ENCODE results near the gene MAP2. TPM values are rescaled to one million over a fixed set of nuclear protein-coding genes. Genes with fewer than 3 reads are reported as not detected.

The MAP2 gene
- total RNA-seq, 1 experiment from 2014 or later = 7.4 TPM

DNA sequence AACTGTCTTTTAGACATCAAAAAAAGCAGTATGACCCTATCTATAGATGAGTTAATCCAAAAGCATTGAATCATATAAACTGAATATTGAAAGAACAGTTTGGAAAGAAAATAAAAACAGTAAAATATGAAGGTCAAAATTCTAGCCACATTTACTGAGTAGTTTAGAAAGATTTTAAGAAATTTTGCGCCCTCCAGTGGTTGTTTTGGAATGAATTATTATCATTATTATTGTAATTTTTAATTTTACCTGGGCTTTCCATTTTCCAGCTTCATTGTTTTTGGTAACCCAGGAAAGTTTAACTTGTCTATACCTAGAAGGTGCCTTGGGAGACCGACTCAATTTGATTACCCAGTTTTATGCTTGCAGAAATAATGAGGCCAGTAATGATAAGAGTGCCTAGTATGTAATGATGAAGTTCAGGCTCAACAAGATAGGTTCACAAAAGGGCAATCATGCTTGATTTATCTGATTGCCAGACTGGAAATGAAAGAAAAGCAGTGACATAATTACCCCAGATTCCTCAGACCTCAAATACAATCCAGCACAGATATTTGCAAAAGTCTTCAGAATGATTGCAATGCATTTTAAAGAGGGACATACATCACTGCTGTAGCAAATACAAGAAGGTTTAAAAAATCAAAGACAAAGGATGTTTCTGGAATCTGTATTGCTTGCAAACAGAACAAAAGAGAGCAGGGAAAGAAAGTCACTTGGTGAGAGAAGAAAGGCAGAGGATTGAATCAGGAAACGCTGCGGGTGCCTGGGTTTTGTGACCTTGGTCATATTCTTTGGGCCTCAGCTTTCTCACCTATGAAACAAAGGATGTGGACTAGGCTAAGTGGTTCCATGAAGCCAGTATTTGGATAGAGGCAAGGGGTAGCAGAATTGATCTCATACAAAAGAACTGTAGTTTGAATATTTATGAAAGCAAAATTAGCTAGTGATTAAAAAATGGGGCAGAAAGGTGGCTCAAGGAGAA is 153.8 kb downstream of the MAP2 start:
- intact Hi-C loops (cut with micrococcal nuclease) = loop anchor here (1.0 to 5.0 kb wide), 3 partner anchors 153 to 385 kb away; partner anchors contain the start of gene MAP2
- Histone ChIP-seq H2AFZ (ENCODE audit: low read depth, low read length, poor library complexity, severe bottlenecking) (peak overlapping the region; percentile 46), H3K36me3 (ENCODE audit: control insufficient read depth in 1 of 2, insufficient read depth in 2 of 2, low read length in 2 of 2) (no peaks in the 10 kb centered on the region), H3K9me2 (ENCODE audit: insufficient read depth) (no peaks in the 10 kb centered on the region), H3K27me3 (ENCODE audit: insufficient read depth, low read length) (no peaks in the 10 kb centered on the region), H3K4me3 (replicated peaks in 1 of 2; ENCODE audit: low read depth in 1 of 2, low read length in 2 of 2) (no peak overlapping the region), H4K20me1 (ENCODE audit: insufficient read depth) (no peaks in the 10 kb centered on the region), H3K9ac (ENCODE audit: low read length) (no peak overlapping the region), H3K4me2 (ENCODE audit: low read length) (no peak overlapping the region), H3K27ac (ENCODE audit: low read depth, low read length) (no peak overlapping the region), H3K9me3 (ENCODE audit: control insufficient read depth in 1 of 2, insufficient read depth in 1 of 2, low read depth in 1 of 2, low read length in 2 of 2) (no peaks in the 10 kb centered on the region), H3K79me2 (ENCODE audit: insufficient read depth, low read length) (no peaks in the 10 kb centered on the region), H3K4me1 (ENCODE audit: control insufficient read depth in 1 of 2, insufficient read depth in 2 of 2, low read length in 2 of 2) (no peaks in the 10 kb centered on the region)
- BruUV-seq (replicated peaks) = no TSS peak
- ChIA-PET POLR2A (no interaction called here), RAD21 (ENCODE audit: low non-redundant PET in 1 of 2, low total read pairs in 2 of 2, uncharacterized antibody in 2 of 2, unreplicated experiment in 2 of 2) (interaction anchor here in 1 of 2 experiments (1.3 kb wide), 1 partner anchor 243 kb away, joined by 3 read pairs; no protein-coding TSS in a partner anchor), CTCF (interaction anchor here (0.7 to 2.0 kb wide), 17 partner anchors 9 to 621 kb away, joined by 3 to 43 read pairs (median 5); partner anchors contain the start of gene MAP2)
- DNase-seq (ENCODE audit: low read depth, low spot score) = peak; percentile 6
- no peak for TF ChIP-seq TCF7L2 (IDR thresholded peaks at IDR 0.05; ENCODE audit: borderline replicate concordance, extremely low read depth, insufficient read depth, insufficient read length)
- TF ChIP-seq CTCF (IDR thresholded peaks at IDR 0.05 in 2 of 3, conservative IDR thresholded peaks at IDR 0.05 in 1 of 3; ENCODE audit: borderline replicate concordance in 1 of 3, insufficient read depth in 1 of 3, low read depth in 2 of 3, low read length in 2 of 3) = peak in 2 of 3 experiments; percentile 51 to 60; a peak in 3 of 6 replicates
- peak; percentile 59 for TF ChIP-seq RAD21 (IDR thresholded peaks at IDR 0.05; ENCODE audit: low read depth)
- no peak for TF ChIP-seq EZH2phosphoT487 (IDR thresholded peaks at IDR 0.05; ENCODE audit: borderline replicate concordance)
- no peak for ATAC-seq
